Glutamatergic neuron (in vitro differentiated cells): ENCODE results near the gene MTF1. TPM values are rescaled to one million over a fixed set of nuclear protein-coding genes. Genes with fewer than 3 reads are reported as not detected.
A peak's percentile ranks its signal among the peaks of the same experiment; 100 is the strongest.

Source experiments
- DNase-seq: peaks from one replicate; pipeline ENCODE4 v3.0.0; 2022
- H3K27ac Mint-ChIP-seq: one replicate; pipeline ENCODE4 v1.8.0; 2020; ENCODE audit warnings: mild to moderate bottlenecking, mixed read lengths, inconsistent platforms; ENCODE audit not compliant: unreplicated experiment
- H3K27me3 Mint-ChIP-seq: one replicate; pipeline ENCODE4 v1.8.0; 2020; ENCODE audit warnings: mild to moderate bottlenecking, moderate library complexity, mixed read lengths, inconsistent platforms; ENCODE audit not compliant: unreplicated experiment
- H3K36me3 Mint-ChIP-seq: one replicate; pipeline ENCODE4 v1.8.0; 2020; ENCODE audit warnings: mild to moderate bottlenecking, mixed read lengths, inconsistent platforms; ENCODE audit not compliant: unreplicated experiment
- H3K4me1 Mint-ChIP-seq: one replicate; pipeline ENCODE4 v1.8.0; 2020; ENCODE audit warnings: mild to moderate bottlenecking, low read depth, mixed read lengths, inconsistent platforms; ENCODE audit not compliant: unreplicated experiment
- H3K4me3 Mint-ChIP-seq: one replicate; pipeline ENCODE4 v1.8.0; 2020; ENCODE audit warnings: mild to moderate bottlenecking, mixed read lengths, inconsistent platforms; ENCODE audit not compliant: unreplicated experiment
- H3K9me3 Mint-ChIP-seq: one replicate; pipeline ENCODE4 v1.8.0; 2020; ENCODE audit warnings: mild to moderate bottlenecking, moderate library complexity, mixed read lengths, inconsistent platforms; ENCODE audit not compliant: unreplicated experiment
- CTCF ChIP-seq: fragments of 200-600 bp; sonication (generic); IDR thresholded peaks from one replicate; pipeline ENCODE4 v1.5.0; 2021; ENCODE audit not compliant: partially characterized antibody, unreplicated experiment
- total RNA-seq: library from RNA; stranded (reverse); fragmentation: NEBNext Ultra II Directional; extraction: Animal tissue kit (Norgen Biotek cat#: 25700); gene quantifications from one replicate; pipeline ENCODE4 v1.2.1, GENCODE V29; 2021; ENCODE audit not compliant: unreplicated experiment

Gene MTF1
- total RNA-seq, 1 donor from 2014 or later, result 15.5 TPM

- H3K27ac Mint-ChIP-seq, result peak overlapping the region; percentile 94
- H3K4me3 Mint-ChIP-seq, result peak overlapping the region; percentile 97
- H3K4me1 Mint-ChIP-seq, result no peaks in the 10 kb centered on the region
- TF ChIP-seq CTCF, result no peak
- peaks cover 4% of the 10 kb centered on the region for H3K36me3 Mint-ChIP-seq
- peaks cover 3% of the 10 kb centered on the region for H3K9me3 Mint-ChIP-seq
- peaks cover 9% of the 10 kb centered on the region for H3K27me3 Mint-ChIP-seq
- peak; percentile 43 for DNase-seq
Observed at GRCh38 chr1:37794372-37795339, 64.7 kb downstream of the MTF1 start.

GRCh38 chr1:37793773-37794371 lies 65.5 kb downstream of the MTF1 start, which contains the start of gene MANEAL:
TSS of gene MANEAL (plus strand) at chr1:37793847. CDS start at chr1:37794183, 336 bp downstream.
- H3K36me3 Mint-ChIP-seq, result peaks cover 4% of the 10 kb centered on the region
- TF ChIP-seq CTCF, result no peak
- H3K27me3 Mint-ChIP-seq, result peaks cover 9% of the 10 kb centered on the region
- peaks cover 2% of the 10 kb centered on the region for H3K9me3 Mint-ChIP-seq
- no peaks in the 10 kb centered on the region for H3K4me1 Mint-ChIP-seq
- H3K27ac Mint-ChIP-seq, result peak within 1 kb of the TSS; percentile 94
- peak; percentile 81 for DNase-seq
- H3K4me3 Mint-ChIP-seq, result peak within 1 kb of the TSS; percentile 97

GRCh38 chr1:37792943-37793686 lies 66.3 kb downstream of the MTF1 start:
- H3K27ac Mint-ChIP-seq, result no peak overlapping the region
- H3K27me3 Mint-ChIP-seq, result peaks cover 9% of the 10 kb centered on the region
- TF ChIP-seq CTCF, result no peak
- H3K4me3 Mint-ChIP-seq, result peak overlapping the region; percentile 69
- H3K9me3 Mint-ChIP-seq, result peaks cover 2% of the 10 kb centered on the region
- peak; percentile 25 for DNase-seq
- H3K4me1 Mint-ChIP-seq, result no peaks in the 10 kb centered on the region
- peaks cover 2% of the 10 kb centered on the region for H3K36me3 Mint-ChIP-seq

GRCh38 chr1:37782491-37782890 lies 76.9 kb downstream of the MTF1 start:
- DNase-seq, result no peak
- Mint-ChIP-seq H3K4me3 (no peak overlapping the region), H3K9me3 (peaks cover 3% of the 10 kb centered on the region), H3K27me3 (peaks cover 4% of the 10 kb centered on the region), H3K27ac (no peak overlapping the region), H3K4me1 (no peaks in the 10 kb centered on the region), H3K36me3 (no peaks in the 10 kb centered on the region)
- no peak for TF ChIP-seq CTCF
